ENCODE measurements around the gene MDM2. TPM values are rescaled to one million over a fixed set of nuclear protein-coding genes. Genes with fewer than 3 reads are reported as not detected.

The MDM2 gene
- total and polyA plus RNA-seq, 10 of the 15 experiments (the other 5 are each of a cell fraction or from before 2014, with no cell fraction given) = 48.2 to 174 (median 85.0) TPM

GRCh38 chr12:68789144-68789878 is 18.7 kb upstream of the MDM2 start:
- no peaks in the 10 kb centered on the region; the same call in 2 of the 3 replicates for H3K9me3 ChIP-seq (replicated peaks; ENCODE audit: control insufficient read depth, insufficient read depth, low read length)
- BruUV-seq (replicated peaks) = no TSS peak
- ChIA-PET RAD21 (ENCODE audit: unreplicated experiment) (interaction anchor here (1.1 kb wide), 1 partner anchor 19 kb away, joined by 3 read pairs; the partner anchor contains the start of gene MDM2), CTCF (interaction anchor here (0.8 kb wide), 1 partner anchor 19 kb away, joined by 3 read pairs; the partner anchor contains the start of gene MDM2), POLR2A (interaction anchor here (0.9 to 1.4 kb wide), 2 partner anchors 14 to 18 kb away, joined by 4 to 6 read pairs; partner anchors contain the start of gene MDM2), SMC1A (ENCODE audit: uncharacterized antibody, unreplicated experiment) (interaction anchor here (1.5 kb wide), 1 partner anchor 25 kb away, joined by 3 read pairs; no protein-coding TSS in a partner anchor)
- H3K9ac ChIP-seq (ENCODE audit: control insufficient read depth, insufficient read depth, low read length) = no peak overlapping the region
- in situ Hi-C loops (cut with MboI) (no loop called here), intact Hi-C loops (cut with micrococcal nuclease; ENCODE audit: unreplicated experiment) (no loop called here)
- no peak overlapping the region for H3K4me2 ChIP-seq (ENCODE audit: control insufficient read depth, insufficient read depth)
- no peak for FAIRE-seq
- no peak overlapping the region for H2AFZ ChIP-seq (ENCODE audit: control insufficient read depth, low read depth, low read length)
- ATAC-seq = no peak
- no peaks in the 10 kb centered on the region for H3K79me2 ChIP-seq (ENCODE audit: control insufficient read depth, insufficient read depth, low read length)
- DNase-seq (ENCODE audit: low read depth, low spot score) = no peak
- no peaks in the 10 kb centered on the region; the same call in 1 of the 2 replicates for H3K4me1 ChIP-seq (ENCODE audit: control insufficient read depth, insufficient read depth, low read length)
- no peak for TF ChIP-seq PML (IDR thresholded peaks at IDR 0.05; ENCODE audit: low read length)
- no peak for TF ChIP-seq SIX5 (IDR thresholded peaks at IDR 0.05; ENCODE audit: low read depth, low read length, severe bottlenecking)
- no peak for TF ChIP-seq CEBPB (IDR thresholded peaks at IDR 0.05; ENCODE audit: borderline replicate concordance in 1 of 2, low read depth in 2 of 2, low read length in 2 of 2)
- TF ChIP-seq ZNF24 (IDR thresholded peaks at IDR 0.05) = no peak
- H4K20me1 ChIP-seq (ENCODE audit: control insufficient read depth, insufficient read depth) = no peaks in the 10 kb centered on the region
- H3K4me3 ChIP-seq = no peak overlapping the region
- 85% methylated on average over 14 of the region's 14 CpGs for WGBS (ENCODE audit: insufficient coverage, insufficient replicate concordance, low lambda C conversion rate, missing lambda C conversion rate)
- H3K27me3 ChIP-seq (replicated peaks in 1 of 2; ENCODE audit: control insufficient read depth in 2 of 2, insufficient read depth in 2 of 2, low read length in 1 of 2) = no peaks in the 10 kb centered on the region
- H3K36me3 ChIP-seq (ENCODE audit: control insufficient read depth in 2 of 2, insufficient read depth in 2 of 2, low read length in 1 of 2) = no peaks in the 10 kb centered on the region
- H3K27ac ChIP-seq (ENCODE audit: control insufficient read depth, insufficient read depth) = no peak overlapping the region

Data from GM12878 (cell line).